H1 (cell line): Measurements from ENCODE around the gene CUX1. TPM values are rescaled to one million over a fixed set of nuclear protein-coding genes. Genes with fewer than 3 reads are reported as not detected.

ENCODE experiments used
- CTCF ChIA-PET: fragments of 300-600 bp; sonication (Branson Sonifier 250); formaldehyde crosslinking; loops from one replicate; lab custom pipeline; 2021; ENCODE audit not compliant: partially characterized antibody; lab: Charles Lee
- POLR2A ChIA-PET: fragments of 300-600 bp; sonication (Branson Sonifier 250); formaldehyde crosslinking; loops from one replicate; lab custom pipeline; 2021; ENCODE audit warnings: inconsistent platforms; ENCODE audit not compliant: partially characterized antibody; lab: Charles Lee
- DNase-seq, 2 experiments: peaks; one replicate each; pipeline versions ENCODE4 v3.0.0 to v3.0.0-alpha.2; 2010 to 2022; ENCODE audit warnings: low spot score in 2 of 2, low read depth in 1 of 2, mixed read lengths in 1 of 2
- FAIRE-seq: peaks from 2 replicates; lab custom pipeline; 2011; peaks lifted over from hg19 to GRCh38; lab: Jason Lieb, UNC
- H2AFZ ChIP-seq: 2 replicates; pipeline ENCODE4 v1.8.1; 2012; ENCODE audit warnings: low read length, inconsistent platforms
- H2AK5ac ChIP-seq: 2 replicates; pipeline ENCODE4 v1.6.1; 2013; ENCODE audit warnings: low read depth, low read length
- H2BK120ac ChIP-seq: replicated peaks from 2 replicates; pipeline ENCODE3; 2013; ENCODE audit warnings: low read depth, low read length, inconsistent platforms
- H2BK12ac ChIP-seq: 2 replicates; pipeline ENCODE4 v1.6.1; 2013; ENCODE audit warnings: low read depth, low read length
- H2BK15ac ChIP-seq: 2 replicates; pipeline ENCODE4 v1.6.1; 2013; ENCODE audit warnings: low read length
- H2BK20ac ChIP-seq: 2 replicates; pipeline ENCODE4 v1.6.1; 2013; ENCODE audit warnings: low read length
- H2BK5ac ChIP-seq: 2 replicates; pipeline ENCODE4 v1.6.1; 2013; ENCODE audit warnings: low read depth, low read length
- H3K14ac ChIP-seq: 2 replicates; pipeline ENCODE4 v1.6.1; 2013; ENCODE audit warnings: inconsistent platforms; ENCODE audit not compliant: insufficient read length
- H3K18ac ChIP-seq: 2 replicates; pipeline ENCODE4 v1.6.1; 2013; ENCODE audit warnings: low read length; ENCODE audit errors: extremely low read depth
- H3K23ac ChIP-seq: 2 replicates; pipeline ENCODE4 v1.6.1; 2013; ENCODE audit warnings: inconsistent platforms; ENCODE audit not compliant: insufficient read length
- H3K23me2 ChIP-seq: 2 replicates; pipeline ENCODE4 v1.6.1; 2013; ENCODE audit warnings: low read depth, low read length
- H3K27ac ChIP-seq: 2 replicates; pipeline ENCODE4 v1.6.1; 2011; ENCODE audit warnings: low read depth, low read length, inconsistent platforms
- H3K27me3 ChIP-seq, 4 experiments: replicated peaks in 1 of 4; 1 replicate in 1 of 4; 2 replicates in 3 of 4; pipeline versions ENCODE4 v1.6.1 to v1.8.1; 2011 to 2013; ENCODE audit warnings: low read length in 3 of 4, mild to moderate bottlenecking in 3 of 4, inconsistent platforms in 2 of 4, mixed read lengths in 2 of 4, moderate library complexity in 1 of 4; ENCODE audit not compliant: control insufficient read depth in 3 of 4, insufficient read depth in 3 of 4; ENCODE audit errors: extremely low read depth in 1 of 4
- H3K36me3 ChIP-seq, 4 experiments: 2 replicates each; pipeline versions ENCODE4 v1.6.1 to v1.8.1; 2011 to 2013; ENCODE audit warnings: mild to moderate bottlenecking in 4 of 4, low read length in 3 of 4, moderate library complexity in 2 of 4, control low read depth in 1 of 4, inconsistent platforms in 1 of 4; ENCODE audit not compliant: insufficient read depth in 4 of 4, control insufficient read depth in 2 of 4
- H3K4ac ChIP-seq: replicated peaks from 2 replicates; pipeline ENCODE3; 2013; ENCODE audit warnings: low read length, low read depth, mixed read lengths, inconsistent platforms; ENCODE audit not compliant: insufficient read length
- H3K4me1 ChIP-seq, 4 experiments: replicated peaks in 1 of 4; 1 replicate in 1 of 4; 2 replicates in 3 of 4; pipeline versions ENCODE4 v1.6.1 to v1.8.1; 2011 to 2013; ENCODE audit warnings: low read length in 3 of 4, inconsistent platforms in 2 of 4, mixed read lengths in 1 of 4; ENCODE audit not compliant: insufficient read depth in 4 of 4, control insufficient read depth in 3 of 4
- H3K4me2 ChIP-seq, 2 experiments: 2 replicates each; pipeline versions ENCODE4 v1.6.1 to v1.8.1; 2011 to 2013; ENCODE audit warnings: low read depth in 2 of 2, low read length in 2 of 2, control low read depth in 1 of 2, inconsistent platforms in 1 of 2, mild to moderate bottlenecking in 1 of 2; ENCODE audit not compliant: insufficient read depth in 1 of 2
- H3K4me3 ChIP-seq, 4 experiments: fragments of 200-600, 300-600 bp in 1 of 4; sonication (generic), shearing (Covaris generic), sonication (Bioruptor Twin) in 1 of 4; 2 replicates each; pipeline versions ENCODE4 v1.5.1 to v1.8.1; 2011 to 2016; ENCODE audit warnings: low read length in 4 of 4, low read depth in 3 of 4, control low read depth in 2 of 4, inconsistent platforms in 2 of 4, mild to moderate bottlenecking in 2 of 4, mixed read lengths in 1 of 4, moderate library complexity in 1 of 4; ENCODE audit not compliant: insufficient read depth in 2 of 4; ENCODE audit errors: extremely low read depth in 1 of 4
- H3K56ac ChIP-seq: replicated peaks from 2 replicates; pipeline ENCODE3; 2013; ENCODE audit warnings: low read depth, mild to moderate bottlenecking, mixed read lengths, low read length, inconsistent platforms; ENCODE audit not compliant: insufficient read length
- H3K79me1 ChIP-seq: 2 replicates; pipeline ENCODE4 v1.6.1; 2013; ENCODE audit warnings: low read depth, low read length, control low read depth
- H3K79me2 ChIP-seq, 2 experiments: 2 replicates each; pipeline versions ENCODE4 v1.6.1 to v1.8.1; 2012 to 2013; ENCODE audit warnings: low read length in 2 of 2, mild to moderate bottlenecking in 2 of 2, inconsistent platforms in 1 of 2; ENCODE audit not compliant: insufficient read depth in 2 of 2, control insufficient read depth in 1 of 2
- H3K9ac ChIP-seq, 4 experiments: replicated peaks in 1 of 4; 1 replicate in 1 of 4; 2 replicates in 3 of 4; pipeline versions ENCODE4 v1.6.1 to v1.8.1; 2011 to 2013; ENCODE audit warnings: low read depth in 3 of 4, low read length in 3 of 4, control low read depth in 2 of 4, mild to moderate bottlenecking in 2 of 4, moderate library complexity in 2 of 4, inconsistent platforms in 1 of 4; ENCODE audit errors: extremely low read depth in 1 of 4
- H3K9me3 ChIP-seq, 2 experiments: 2 replicates each; pipeline versions ENCODE4 v1.6.1 to v1.8.1; 2012 to 2013; ENCODE audit warnings: mild to moderate bottlenecking in 2 of 2, moderate library complexity in 2 of 2, control low read depth in 1 of 2, inconsistent platforms in 1 of 2, low read depth in 1 of 2, low read length in 1 of 2, mixed read lengths in 1 of 2; ENCODE audit not compliant: insufficient read depth in 2 of 2
- H4K20me1 ChIP-seq, 2 experiments: replicated peaks in 1 of 2; 2 replicates each; pipeline versions ENCODE3 to v1.8.1; 2011 to 2013; ENCODE audit warnings: inconsistent platforms in 2 of 2, low read length in 2 of 2, mild to moderate bottlenecking in 1 of 2; ENCODE audit not compliant: insufficient read depth in 2 of 2, control insufficient read depth in 1 of 2
- H4K5ac ChIP-seq: 2 replicates; pipeline ENCODE4 v1.6.1; 2013; ENCODE audit warnings: low read length, low read depth, mixed read lengths, inconsistent platforms; ENCODE audit not compliant: insufficient read length
- H4K8ac ChIP-seq: 2 replicates; pipeline ENCODE4 v1.8.0; 2013; ENCODE audit warnings: mild to moderate bottlenecking, moderate library complexity, low read length, inconsistent platforms; ENCODE audit not compliant: insufficient read depth; ENCODE audit errors: extremely low read depth
- H4K91ac ChIP-seq: replicated peaks from 2 replicates; pipeline ENCODE3; 2013; ENCODE audit warnings: low read length, mixed read lengths, inconsistent platforms; ENCODE audit not compliant: insufficient read length
- NRF1 ChIP-seq: IDR thresholded peaks from 2 replicates; pipeline ENCODE4 v1.6.1; 2011; ENCODE audit warnings: mild to moderate bottlenecking, low read depth, low read length, improper control_type of control experiment
- TAF1 ChIP-seq: IDR thresholded peaks from 2 replicates; pipeline ENCODE4 v1.6.1; 2011; ENCODE audit warnings: mild to moderate bottlenecking, low read depth, low read length
- WGBS, 2 experiments: shearing (Covaris generic) in 1 of 2; methylation state at CpG; one replicate each; pipeline versions ENCODE4 v1.1.6 to v1.1.7; 2013 to 2015; ENCODE audit warnings: low lambda C conversion rate in 2 of 2, mixed read lengths in 2 of 2, inconsistent platforms in 1 of 2, low coverage in 1 of 2, missing lambda C conversion rate in 1 of 2; ENCODE audit not compliant: insufficient replicate concordance in 2 of 2, insufficient coverage in 1 of 2, insufficient read length in 1 of 2; ENCODE audit errors: extremely low coverage in 1 of 2, missing lambda C conversion rate in 1 of 2; 5-methylcytosine and 5-hydroxymethylcytosine counted together
- polyA plus RNA-seq, 7 experiments: library from polyadenylated mRNA; depleted of rRNA in 3 of 7; stranded (reverse) in 5 of 7; unstranded in 2 of 7; fragments of >200 nt in 5 of 7; fragments of 200-250 nt in 2 of 7; gene quantifications; 1 replicate in 5 of 7; 2 replicates in 1 of 7; 4 replicates in 1 of 7; pipeline versions ENCODE4 v1.2.1 to v1.2.3, GENCODE V29; 2011 to 2013; ENCODE audit warnings: missing spikeins in 2 of 7, mixed read lengths in 2 of 7
- total RNA-seq: library from RNA; stranded (reverse); fragmentation: NEBNext Ultra II Directional; extraction: Animal tissue kit (Norgen Biotek cat#: 25700); gene quantifications from 2 replicates; pipeline ENCODE4 v1.2.1, GENCODE V29; 2021

Gene CUX1
- total and polyA plus RNA-seq, 2 of the 8 experiments (the other 6 are each of a cell fraction or from before 2014, with no cell fraction given): 21.6 to 65.9 TPM

- no peak for TF ChIP-seq TAF1
- no peak for TF ChIP-seq NRF1
- H3K4ac ChIP-seq: no peak overlapping the region
- no peak overlapping the region for H3K23ac ChIP-seq
- no peak overlapping the region for H4K91ac ChIP-seq
- H2BK15ac ChIP-seq: no peak overlapping the region
- no peaks in the 10 kb centered on the region; a peak in 1 of 7 replicates for H3K4me1 ChIP-seq
- no peak for DNase-seq
- H2AFZ ChIP-seq: no peak overlapping the region
- no peak overlapping the region for H2BK20ac ChIP-seq
- no peak overlapping the region for H3K9ac ChIP-seq
- no peaks in the 10 kb centered on the region for H3K9me3 ChIP-seq
- no peak overlapping the region for H3K27ac ChIP-seq
- no peaks in the 10 kb centered on the region for H3K27me3 ChIP-seq
- no peak overlapping the region for H2BK12ac ChIP-seq
- H3K36me3 ChIP-seq: peaks cover 0 to 8% (median 4%) of the 10 kb centered on the region in 4 experiments; a peak in 5 of 8 replicates
- no peak overlapping the region for H3K14ac ChIP-seq
- no peaks in the 10 kb centered on the region for H3K79me2 ChIP-seq
- H2BK120ac ChIP-seq: no peak overlapping the region
- H3K4me2 ChIP-seq: no peak overlapping the region
- WGBS, 2 experiments: 94% methylated on average over 20 of the region's 22 CpGs; no CpG with 5 or more reads in 1 of the 2 experiments
- no peak overlapping the region for H2AK5ac ChIP-seq
- FAIRE-seq: no peak
- no peak overlapping the region for H3K4me3 ChIP-seq
- no peak overlapping the region for H2BK5ac ChIP-seq
- H3K18ac ChIP-seq: no peak overlapping the region
- CTCF ChIA-PET: interaction anchor here (0.7 to 1.6 kb wide), 4 partner anchors 20 to 111 kb away, joined by 3 read pairs; no protein-coding TSS in a partner anchor
- POLR2A ChIA-PET: interaction anchor here (0.7 kb wide), 1 partner anchor 187 kb away, joined by 3 read pairs; no protein-coding TSS in a partner anchor
- no peak overlapping the region for H4K5ac ChIP-seq
- no peak overlapping the region; the same call in 1 of the 2 replicates for H4K8ac ChIP-seq
- H3K79me1 ChIP-seq: no peaks in the 10 kb centered on the region
- no peak overlapping the region for H3K56ac ChIP-seq
- H3K23me2 ChIP-seq: peaks cover 4% of the 10 kb centered on the region; the same call in 1 of the 2 replicates
- H4K20me1 ChIP-seq: peaks cover 0 to 4% of the 10 kb centered on the region in 2 experiments
These were observed 394.4 kb downstream of the CUX1 start for GRCh38 chr7:102211590-102212550.
